B cell (primary cell): ENCODE measurements around the gene MYRIP. TPM values are rescaled to one million over a fixed set of nuclear protein-coding genes. Genes with fewer than 3 reads are reported as not detected.

Experiments
- ATAC-seq: fragments of 200-7000 bp; cut with Tn5 transposase; one replicate; pipeline ENCODE4 v1.10.0; 2021; ENCODE audit warnings: low read depth, mild to moderate bottlenecking, moderate number of reproducible peaks, moderate library complexity
- CTCF ChIA-PET: fragments of 350-600 bp; sonication (Branson Sonifier 250); formaldehyde crosslinking; loops from one replicate; lab custom pipeline; 2021; ENCODE audit warnings: antibody characterized with exemption, inconsistent platforms; lab: Charles Lee
- POLR2A ChIA-PET: fragments of 350-600 bp; sonication (Branson Sonifier 250); formaldehyde crosslinking; loops from one replicate; lab custom pipeline; 2021; ENCODE audit warnings: antibody characterized with exemption; lab: Charles Lee
- DNase-seq: peaks from one replicate; pipeline ENCODE4 v3.0.0; 2013
- H2AFZ ChIP-seq: 2 replicates; pipeline ENCODE4 v1.6.1; 2012; ENCODE audit warnings: mild to moderate bottlenecking, low read depth, low read length; ENCODE audit not compliant: insufficient read depth, poor library complexity, severe bottlenecking
- H3K27ac ChIP-seq, 2 donors: 1 replicate in 1 of 2; 2 replicates in 1 of 2; pipeline ENCODE4 v1.5.1; 2012 to 2013; ENCODE audit warnings: low read length in 2 of 2, mild to moderate bottlenecking in 2 of 2, moderate library complexity in 1 of 2
- H3K27me3 ChIP-seq, 4 experiments: fragments of 200-600 bp in 1 of 4; sonication (generic) in 1 of 4; replicated peaks in 1 of 4; 1 replicate in 2 of 4; 2 replicates in 2 of 4; pipeline versions ENCODE4 v1.6.1 to v1.7.0; 2013 to 2016; ENCODE audit warnings: low read length in 3 of 4, mild to moderate bottlenecking in 2 of 4, mixed read lengths in 1 of 4, moderate library complexity in 1 of 4; ENCODE audit not compliant: insufficient read depth in 4 of 4, control insufficient read depth in 3 of 4; ENCODE audit errors: control extremely low read depth in 1 of 4
- H3K36me3 ChIP-seq, 2 experiments: replicated peaks in 1 of 2; 1 replicate in 1 of 2; 2 replicates in 1 of 2; pipeline versions ENCODE4 v1.6.1 to v1.7.1; 2013; ENCODE audit warnings: low read length in 1 of 2; ENCODE audit not compliant: insufficient read depth in 2 of 2, control insufficient read depth in 1 of 2; ENCODE audit errors: control extremely low read depth in 1 of 2, extremely low read depth in 1 of 2
- H3K4me1 ChIP-seq, 2 donors: fragments of 200-600 bp in 1 of 2; sonication (generic) in 1 of 2; 1 replicate in 1 of 2; 2 replicates in 1 of 2; pipeline versions ENCODE4 v1.5.1 to v1.6.1; 2013 to 2017; ENCODE audit warnings: low read length in 2 of 2; ENCODE audit not compliant: control insufficient read depth in 2 of 2, insufficient read depth in 2 of 2
- H3K4me2 ChIP-seq: replicated peaks from 2 replicates; pipeline ENCODE3; 2012; ENCODE audit warnings: mild to moderate bottlenecking, low read depth, low read length; ENCODE audit not compliant: poor library complexity, severe bottlenecking
- H3K4me3 ChIP-seq, 5 experiments: fragments of 200-600 bp in 1 of 5; sonication (generic) in 1 of 5; 1 replicate in 3 of 5; 2 replicates in 2 of 5; pipeline versions ENCODE4 v1.5.1 to v1.7.0; 2011 to 2016; ENCODE audit warnings: low read length in 4 of 5, mild to moderate bottlenecking in 4 of 5, low read depth in 2 of 5, control low read depth in 1 of 5, moderate library complexity in 1 of 5; ENCODE audit not compliant: insufficient read depth in 1 of 5; ENCODE audit errors: control extremely low read depth in 1 of 5, extremely low read depth in 1 of 5
- H3K79me2 ChIP-seq: fragments of 200-600 bp; sonication (generic); one replicate; pipeline ENCODE4 v1.6.0; 2016; ENCODE audit warnings: low read length; ENCODE audit not compliant: control insufficient read depth, insufficient read depth
- H3K9ac ChIP-seq: fragments of 200-600 bp; sonication (generic); 2 replicates; pipeline ENCODE4 v1.6.1; 2017; ENCODE audit warnings: mild to moderate bottlenecking, low read length, moderate library complexity
- H3K9me3 ChIP-seq, 3 donors: one replicate each; pipeline versions ENCODE4 v1.6.1 to v1.7.1; 2013; ENCODE audit warnings: low read length in 2 of 3; ENCODE audit not compliant: control insufficient read depth in 2 of 3, insufficient read depth in 1 of 3; ENCODE audit errors: control extremely low read depth in 1 of 3
- H4K20me1 ChIP-seq: 2 replicates; pipeline ENCODE4 v1.6.0; 2012; ENCODE audit warnings: mild to moderate bottlenecking, low read length; ENCODE audit not compliant: insufficient read depth, control insufficient read depth, poor library complexity, severe bottlenecking
- H3K27ac Mint-ChIP-seq: one replicate; pipeline ENCODE4 v1.8.0; 2021; ENCODE audit warnings: mixed read lengths
- H3K27me3 Mint-ChIP-seq: one replicate; pipeline ENCODE4 v1.8.0; 2021; ENCODE audit warnings: mixed read lengths
- H3K4me1 Mint-ChIP-seq: one replicate; pipeline ENCODE4 v1.8.0; 2021; ENCODE audit warnings: mixed read lengths
- H3K4me3 Mint-ChIP-seq: one replicate; pipeline ENCODE4 v1.8.0; 2021; ENCODE audit warnings: mixed read lengths
- H3K9me3 Mint-ChIP-seq: one replicate; pipeline ENCODE4 v1.8.0; 2022; ENCODE audit warnings: mixed read lengths; ENCODE audit not compliant: insufficient read depth
- EZH2 ChIP-seq: IDR thresholded peaks from 2 replicates; pipeline ENCODE4 v1.6.1; 2012; ENCODE audit warnings: borderline replicate concordance, low read depth, mild to moderate bottlenecking, moderate library complexity, low read length; ENCODE audit not compliant: insufficient read depth, poor library complexity, severe bottlenecking
- WGBS: methylation state at CpG from one replicate; pipeline ENCODE4 v1.1.5; 2013; ENCODE audit warnings: missing lambda C conversion rate; ENCODE audit not compliant: insufficient coverage; 5-methylcytosine and 5-hydroxymethylcytosine counted together
- intact Hi-C: fragments of 100-400 bp; cut with micrococcal nuclease; formaldehyde crosslinking; loops from one replicate; pipeline ENCODE4 v1.10.0; 2022
- polyA plus RNA-seq: library from polyadenylated mRNA; depleted of rRNA; stranded (reverse); fragments of >200 nt; gene quantifications from 2 replicates; pipeline ENCODE4 v1.2.3, GENCODE V29; 2012
- total RNA-seq, 2 donors: library from RNA; stranded (reverse); fragments of 120-200 nt in 1 of 2; gene quantifications; 1 replicate in 1 of 2; 2 replicates in 1 of 2; pipeline versions ENCODE4 v1.2.3 to v1.2.4, GENCODE V29; 2013 to 2022
- TF ChIP-seq, protein P1 (sequence below): fragments of 200-600 bp; IDR thresholded peaks from one replicate; pipeline ENCODE4 v1.8.0; 2022; ENCODE audit warnings: antibody characterized with exemption, mild to moderate bottlenecking

Gene MYRIP
- total and polyA plus RNA-seq, 2 donors (not counting 1 experiment from before 2014, with no cell fraction given): 0.03 to 0.10 TPM

DNA sequence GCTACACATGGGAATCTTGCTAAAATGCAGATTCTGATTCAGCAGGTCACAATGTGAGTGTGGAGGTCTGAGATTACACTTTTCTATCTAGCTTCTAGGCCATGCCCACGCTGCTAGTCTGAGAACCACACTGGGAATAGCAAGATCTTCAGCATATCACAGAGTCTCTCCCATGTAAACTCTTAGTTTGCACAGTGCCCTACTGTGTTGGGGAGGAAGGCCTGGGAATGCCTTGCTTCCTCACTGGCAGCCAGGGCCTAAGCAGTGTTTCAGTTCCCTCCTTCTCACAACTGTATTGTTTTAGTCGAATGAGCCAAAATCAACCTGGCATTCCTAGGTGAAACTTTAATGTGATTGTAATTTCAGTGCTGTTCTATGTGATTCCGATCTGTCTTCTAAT is 320.1 kb downstream of the MYRIP start:
- intact Hi-C loops: no loop called here
- no peak for ATAC-seq
- POLR2A ChIA-PET: no interaction called here

DNA sequence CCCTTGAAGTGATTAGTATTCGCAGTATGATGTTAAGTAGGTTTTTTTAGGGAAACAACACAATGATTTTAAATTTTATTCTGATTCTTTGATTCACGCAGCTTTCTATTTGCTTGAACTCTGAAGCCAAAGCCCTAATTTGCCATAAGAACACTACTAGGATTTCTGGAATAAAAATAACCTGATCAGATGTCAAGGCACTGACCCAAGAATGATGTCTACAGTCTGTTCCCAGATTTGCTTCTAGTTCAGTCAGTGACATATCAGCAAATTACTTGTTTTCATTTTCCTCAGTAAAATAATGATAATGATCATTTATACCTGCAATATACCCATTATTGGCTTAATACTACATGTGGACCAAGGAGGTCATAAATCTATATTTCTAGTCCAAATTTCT is 320.6 kb downstream of the MYRIP start:
- no peak overlapping the region for H3K4me3 Mint-ChIP-seq
- CTCF ChIA-PET: no interaction called here
- DNase-seq (no peak), ATAC-seq (no peak)
- TF ChIP-seq EZH2: no peak
- TF ChIP-seq, protein P1, sequence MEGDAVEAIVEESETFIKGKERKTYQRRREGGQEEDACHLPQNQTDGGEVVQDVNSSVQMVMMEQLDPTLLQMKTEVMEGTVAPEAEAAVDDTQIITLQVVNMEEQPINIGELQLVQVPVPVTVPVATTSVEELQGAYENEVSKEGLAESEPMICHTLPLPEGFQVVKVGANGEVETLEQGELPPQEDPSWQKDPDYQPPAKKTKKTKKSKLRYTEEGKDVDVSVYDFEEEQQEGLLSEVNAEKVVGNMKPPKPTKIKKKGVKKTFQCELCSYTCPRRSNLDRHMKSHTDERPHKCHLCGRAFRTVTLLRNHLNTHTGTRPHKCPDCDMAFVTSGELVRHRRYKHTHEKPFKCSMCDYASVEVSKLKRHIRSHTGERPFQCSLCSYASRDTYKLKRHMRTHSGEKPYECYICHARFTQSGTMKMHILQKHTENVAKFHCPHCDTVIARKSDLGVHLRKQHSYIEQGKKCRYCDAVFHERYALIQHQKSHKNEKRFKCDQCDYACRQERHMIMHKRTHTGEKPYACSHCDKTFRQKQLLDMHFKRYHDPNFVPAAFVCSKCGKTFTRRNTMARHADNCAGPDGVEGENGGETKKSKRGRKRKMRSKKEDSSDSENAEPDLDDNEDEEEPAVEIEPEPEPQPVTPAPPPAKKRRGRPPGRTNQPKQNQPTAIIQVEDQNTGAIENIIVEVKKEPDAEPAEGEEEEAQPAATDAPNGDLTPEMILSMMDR: no peak
- POLR2A ChIA-PET: no interaction called here
- Histone ChIP-seq H3K4me2 (no peak overlapping the region), H3K36me3 (no peaks in the 10 kb centered on the region), H3K27me3 (no peaks in the 10 kb centered on the region), H3K9me3 (peaks cover 0 to 8% (median 0%) of the 10 kb centered on the region in 3 donors), H3K27ac (no peak overlapping the region), H3K79me2 (no peaks in the 10 kb centered on the region), H3K4me1 (no peaks in the 10 kb centered on the region), H3K4me3 (no peak overlapping the region), H2AFZ (no peak overlapping the region), H4K20me1 (no peaks in the 10 kb centered on the region), H3K9ac (no peak overlapping the region)
- peaks cover 3% of the 10 kb centered on the region for H3K4me1 Mint-ChIP-seq
- H3K27me3 Mint-ChIP-seq: no peaks in the 10 kb centered on the region
- intact Hi-C loops: no loop called here
- H3K27ac Mint-ChIP-seq: no peak overlapping the region
- H3K9me3 Mint-ChIP-seq: no peaks in the 10 kb centered on the region
- no CpG with 5 or more reads among the region's 2 CpGs for WGBS

More for the DNA sequence above, 320.1 kb downstream of the MYRIP start:
- no peaks in the 10 kb centered on the region for H3K4me1 ChIP-seq
- H4K20me1 ChIP-seq: no peaks in the 10 kb centered on the region
- no peaks in the 10 kb centered on the region for H3K27me3 Mint-ChIP-seq
- WGBS: no CpG with 5 or more reads among the region's 3 CpGs
- no peak overlapping the region for H2AFZ ChIP-seq
- H3K27ac Mint-ChIP-seq: no peak overlapping the region
- DNase-seq: no peak
- H3K79me2 ChIP-seq: no peaks in the 10 kb centered on the region
- H3K9ac ChIP-seq: no peak overlapping the region
- no peak overlapping the region for H3K4me3 Mint-ChIP-seq
- H3K4me3 ChIP-seq: no peak overlapping the region
- H3K9me3 ChIP-seq: peaks cover 0 to 8% (median 0%) of the 10 kb centered on the region in 3 donors
- CTCF ChIA-PET: no interaction called here
- no peaks in the 10 kb centered on the region for H3K27me3 ChIP-seq
- no peak overlapping the region for H3K4me2 ChIP-seq
- no peaks in the 10 kb centered on the region for H3K36me3 ChIP-seq
- TF ChIP-seq, protein P1: no peak
- H3K27ac ChIP-seq: no peak overlapping the region
- no peaks in the 10 kb centered on the region for H3K9me3 Mint-ChIP-seq
- peaks cover 3% of the 10 kb centered on the region for H3K4me1 Mint-ChIP-seq
